Measurements from ENCODE around the gene SSTR4. TPM values are rescaled to one million over a fixed set of nuclear protein-coding genes. Genes with fewer than 3 reads are reported as not detected.
A peak's percentile ranks its signal among the peaks of the same experiment; 100 is the strongest.

Gene SSTR4, protein sequence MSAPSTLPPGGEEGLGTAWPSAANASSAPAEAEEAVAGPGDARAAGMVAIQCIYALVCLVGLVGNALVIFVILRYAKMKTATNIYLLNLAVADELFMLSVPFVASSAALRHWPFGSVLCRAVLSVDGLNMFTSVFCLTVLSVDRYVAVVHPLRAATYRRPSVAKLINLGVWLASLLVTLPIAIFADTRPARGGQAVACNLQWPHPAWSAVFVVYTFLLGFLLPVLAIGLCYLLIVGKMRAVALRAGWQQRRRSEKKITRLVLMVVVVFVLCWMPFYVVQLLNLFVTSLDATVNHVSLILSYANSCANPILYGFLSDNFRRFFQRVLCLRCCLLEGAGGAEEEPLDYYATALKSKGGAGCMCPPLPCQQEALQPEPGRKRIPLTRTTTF
- total RNA-seq (2021) (not detected in 3 replicates), Bru-seq, nascent RNA (not detected)
- long read RNA-seq, experiment 1 = 0 reads
- long read RNA-seq, experiment 2 = 0 reads
- long read RNA-seq, experiment 3 = 0 reads

DNA sequence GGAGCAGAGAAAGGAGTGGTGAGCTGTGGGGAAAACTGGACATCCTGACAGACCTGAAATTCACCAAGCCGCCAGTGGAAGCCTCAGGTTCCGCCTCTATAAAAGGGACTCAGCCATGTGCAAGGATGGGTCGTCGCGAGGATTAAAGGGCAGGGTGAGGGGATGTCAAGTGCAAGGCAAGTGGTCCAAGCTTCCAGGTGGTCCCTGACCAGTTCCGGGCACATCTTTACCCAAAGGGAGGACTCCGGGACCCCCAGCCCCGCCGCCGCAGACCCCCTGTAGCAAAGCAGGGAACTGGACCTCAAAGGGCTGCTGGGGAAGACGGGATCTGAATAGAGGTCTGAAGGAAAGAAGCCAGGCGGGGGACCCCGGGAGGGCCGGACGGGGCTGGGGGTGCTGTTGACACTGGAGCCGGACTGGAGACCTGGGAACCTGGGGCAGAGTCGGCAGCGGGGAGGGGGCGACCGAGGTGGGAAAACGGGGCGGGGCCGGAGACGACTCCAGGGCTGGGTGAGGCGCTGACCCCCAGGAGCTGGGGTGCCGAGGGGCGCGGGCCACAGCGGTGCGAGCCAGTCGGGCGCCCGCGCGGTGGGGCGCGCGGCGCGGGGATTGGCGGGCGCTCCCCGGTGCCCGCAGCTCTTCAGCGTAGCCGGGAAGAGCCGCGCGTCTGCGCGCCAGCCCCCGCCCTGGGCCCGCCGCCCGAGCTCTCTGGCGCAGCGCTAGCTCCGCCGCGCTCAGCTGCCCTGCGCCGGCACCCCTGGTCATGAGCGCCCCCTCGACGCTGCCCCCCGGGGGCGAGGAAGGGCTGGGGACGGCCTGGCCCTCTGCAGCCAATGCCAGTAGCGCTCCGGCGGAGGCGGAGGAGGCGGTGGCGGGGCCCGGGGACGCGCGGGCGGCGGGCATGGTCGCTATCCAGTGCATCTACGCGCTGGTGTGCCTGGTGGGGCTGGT lies at the start of gene SSTR4:
TSS of gene SSTR4 (plus strand) at position 592 of the 951 bp plus-strand sequence. CDS start at position 764, 172 bp downstream.
- TF ChIP-seq, protein P1, sequence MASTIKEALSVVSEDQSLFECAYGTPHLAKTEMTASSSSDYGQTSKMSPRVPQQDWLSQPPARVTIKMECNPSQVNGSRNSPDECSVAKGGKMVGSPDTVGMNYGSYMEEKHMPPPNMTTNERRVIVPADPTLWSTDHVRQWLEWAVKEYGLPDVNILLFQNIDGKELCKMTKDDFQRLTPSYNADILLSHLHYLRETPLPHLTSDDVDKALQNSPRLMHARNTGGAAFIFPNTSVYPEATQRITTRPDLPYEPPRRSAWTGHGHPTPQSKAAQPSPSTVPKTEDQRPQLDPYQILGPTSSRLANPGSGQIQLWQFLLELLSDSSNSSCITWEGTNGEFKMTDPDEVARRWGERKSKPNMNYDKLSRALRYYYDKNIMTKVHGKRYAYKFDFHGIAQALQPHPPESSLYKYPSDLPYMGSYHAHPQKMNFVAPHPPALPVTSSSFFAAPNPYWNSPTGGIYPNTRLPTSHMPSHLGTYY (CRISPR knock-in tag; IDR thresholded peaks at IDR 0.05) = no peak
- TF ChIP-seq, protein P2, sequence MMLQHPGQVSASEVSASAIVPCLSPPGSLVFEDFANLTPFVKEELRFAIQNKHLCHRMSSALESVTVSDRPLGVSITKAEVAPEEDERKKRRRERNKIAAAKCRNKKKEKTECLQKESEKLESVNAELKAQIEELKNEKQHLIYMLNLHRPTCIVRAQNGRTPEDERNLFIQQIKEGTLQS (CRISPR knock-in tag; conservative IDR thresholded peaks at IDR 0.05) = no peak
- TF ChIP-seq, protein P3, sequence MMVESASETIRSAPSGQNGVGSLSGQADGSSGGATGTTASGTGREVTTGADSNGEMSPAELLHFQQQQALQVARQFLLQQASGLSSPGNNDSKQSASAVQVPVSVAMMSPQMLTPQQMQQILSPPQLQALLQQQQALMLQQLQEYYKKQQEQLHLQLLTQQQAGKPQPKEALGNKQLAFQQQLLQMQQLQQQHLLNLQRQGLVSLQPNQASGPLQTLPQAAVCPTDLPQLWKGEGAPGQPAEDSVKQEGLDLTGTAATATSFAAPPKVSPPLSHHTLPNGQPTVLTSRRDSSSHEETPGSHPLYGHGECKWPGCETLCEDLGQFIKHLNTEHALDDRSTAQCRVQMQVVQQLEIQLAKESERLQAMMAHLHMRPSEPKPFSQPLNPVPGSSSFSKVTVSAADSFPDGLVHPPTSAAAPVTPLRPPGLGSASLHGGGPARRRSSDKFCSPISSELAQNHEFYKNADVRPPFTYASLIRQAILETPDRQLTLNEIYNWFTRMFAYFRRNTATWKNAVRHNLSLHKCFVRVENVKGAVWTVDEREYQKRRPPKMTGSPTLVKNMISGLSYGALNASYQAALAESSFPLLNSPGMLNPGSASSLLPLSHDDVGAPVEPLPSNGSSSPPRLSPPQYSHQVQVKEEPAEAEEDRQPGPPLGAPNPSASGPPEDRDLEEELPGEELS (CRISPR knock-in tag; IDR thresholded peaks at IDR 0.05) = peak; percentile 46; the same call in 1 of the 2 replicates
- TF ChIP-seq CREM (CRISPR knock-in tag; IDR thresholded peaks at IDR 0.05) (no peak), CREB1 (CRISPR knock-in tag; IDR thresholded peaks at IDR 0.05) (no peak), ETV6 (CRISPR knock-in tag; IDR thresholded peaks at IDR 0.05) (0 out of 2 replicates have a peak, but pooled peaks have one; percentile 21), ZNF396 (CRISPR knock-in tag; IDR thresholded peaks at IDR 0.05; ENCODE audit: borderline replicate concordance) (no peak)
- TF ChIP-seq, protein P4, sequence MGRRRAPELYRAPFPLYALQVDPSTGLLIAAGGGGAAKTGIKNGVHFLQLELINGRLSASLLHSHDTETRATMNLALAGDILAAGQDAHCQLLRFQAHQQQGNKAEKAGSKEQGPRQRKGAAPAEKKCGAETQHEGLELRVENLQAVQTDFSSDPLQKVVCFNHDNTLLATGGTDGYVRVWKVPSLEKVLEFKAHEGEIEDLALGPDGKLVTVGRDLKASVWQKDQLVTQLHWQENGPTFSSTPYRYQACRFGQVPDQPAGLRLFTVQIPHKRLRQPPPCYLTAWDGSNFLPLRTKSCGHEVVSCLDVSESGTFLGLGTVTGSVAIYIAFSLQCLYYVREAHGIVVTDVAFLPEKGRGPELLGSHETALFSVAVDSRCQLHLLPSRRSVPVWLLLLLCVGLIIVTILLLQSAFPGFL (CRISPR knock-in tag; IDR thresholded peaks at IDR 0.05; ENCODE audit: borderline replicate concordance) = no peak
- TF ChIP-seq, protein P5, sequence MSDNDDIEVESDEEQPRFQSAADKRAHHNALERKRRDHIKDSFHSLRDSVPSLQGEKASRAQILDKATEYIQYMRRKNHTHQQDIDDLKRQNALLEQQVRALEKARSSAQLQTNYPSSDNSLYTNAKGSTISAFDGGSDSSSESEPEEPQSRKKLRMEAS (CRISPR knock-in tag; IDR thresholded peaks at IDR 0.05) = peak; percentile 27; the same call in 1 of the 2 replicates
- ChIA-PET POLR2A (no interaction called here), CTCF (interaction anchor here (0.6 to 2.9 kb wide), 8 partner anchors 10 to 729 kb away, joined by 3 to 25 read pairs (median 4); partner anchors contain the start of gene THBD)
- Mint-ChIP-seq H3K9me3 (no peaks in the 10 kb centered on the region), H3K4me3 (peak within 1 kb of the TSS; percentile 48), H3K27me3 (ENCODE audit: low read depth) (peaks cover 75% of the 10 kb centered on the region), H3K27ac (no peak within 1 kb of the TSS), H3K36me3 (no peaks in the 10 kb centered on the region), H3K4me1 (peaks cover 7% of the 10 kb centered on the region)
- ATAC-seq = peak; percentile 84
- no peak for DNase-seq (ENCODE audit: low spot score)

DNA sequence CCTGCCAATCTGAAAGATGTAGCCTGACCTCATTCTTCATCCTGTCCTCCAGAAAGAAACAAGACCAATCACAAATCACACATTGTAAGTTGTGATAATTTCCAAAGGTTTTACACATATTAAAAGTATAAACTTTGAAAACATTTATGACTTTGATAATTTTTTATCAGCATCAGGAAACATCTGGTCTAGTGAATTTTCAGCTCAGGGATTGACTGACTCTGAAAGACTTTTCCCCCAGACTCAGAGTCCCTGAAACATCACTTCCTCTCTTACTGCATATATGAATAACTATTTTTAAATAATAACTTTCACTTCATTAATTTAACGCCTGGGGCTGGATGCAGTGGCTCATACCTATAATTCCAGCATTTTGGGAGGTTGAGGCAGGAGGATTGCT lies 48.5 kb upstream of the SSTR4 start:
- H3K27ac Mint-ChIP-seq = no peak overlapping the region
- peaks cover 6% of the 10 kb centered on the region for H3K27me3 Mint-ChIP-seq (ENCODE audit: low read depth)
- no peaks in the 10 kb centered on the region for H3K36me3 Mint-ChIP-seq
- peaks cover 19% of the 10 kb centered on the region for H3K9me3 Mint-ChIP-seq
- ChIA-PET POLR2A (no interaction called here), CTCF (interaction anchor here (1.3 kb wide), 1 partner anchor 12 kb away, joined by 4 read pairs; no protein-coding TSS in a partner anchor)
- H3K4me3 Mint-ChIP-seq = no peak overlapping the region
- DNase-seq (ENCODE audit: low spot score) (no peak), ATAC-seq (no peak)
- no peaks in the 10 kb centered on the region for H3K4me1 Mint-ChIP-seq
- TF ChIP-seq, protein P5 (CRISPR knock-in tag; IDR thresholded peaks at IDR 0.05) = no peak
- TF ChIP-seq FOXK1 (CRISPR knock-in tag; IDR thresholded peaks at IDR 0.05) (no peak), FOXP1 (CRISPR knock-in tag; IDR thresholded peaks at IDR 0.05; ENCODE audit: borderline replicate concordance) (no peak), PRRX2 (CRISPR knock-in tag; IDR thresholded peaks at IDR 0.05) (no peak), ESRRA (CRISPR knock-in tag; IDR thresholded peaks at IDR 0.05; ENCODE audit: borderline replicate concordance) (no peak)
- TF ChIP-seq, protein P6, sequence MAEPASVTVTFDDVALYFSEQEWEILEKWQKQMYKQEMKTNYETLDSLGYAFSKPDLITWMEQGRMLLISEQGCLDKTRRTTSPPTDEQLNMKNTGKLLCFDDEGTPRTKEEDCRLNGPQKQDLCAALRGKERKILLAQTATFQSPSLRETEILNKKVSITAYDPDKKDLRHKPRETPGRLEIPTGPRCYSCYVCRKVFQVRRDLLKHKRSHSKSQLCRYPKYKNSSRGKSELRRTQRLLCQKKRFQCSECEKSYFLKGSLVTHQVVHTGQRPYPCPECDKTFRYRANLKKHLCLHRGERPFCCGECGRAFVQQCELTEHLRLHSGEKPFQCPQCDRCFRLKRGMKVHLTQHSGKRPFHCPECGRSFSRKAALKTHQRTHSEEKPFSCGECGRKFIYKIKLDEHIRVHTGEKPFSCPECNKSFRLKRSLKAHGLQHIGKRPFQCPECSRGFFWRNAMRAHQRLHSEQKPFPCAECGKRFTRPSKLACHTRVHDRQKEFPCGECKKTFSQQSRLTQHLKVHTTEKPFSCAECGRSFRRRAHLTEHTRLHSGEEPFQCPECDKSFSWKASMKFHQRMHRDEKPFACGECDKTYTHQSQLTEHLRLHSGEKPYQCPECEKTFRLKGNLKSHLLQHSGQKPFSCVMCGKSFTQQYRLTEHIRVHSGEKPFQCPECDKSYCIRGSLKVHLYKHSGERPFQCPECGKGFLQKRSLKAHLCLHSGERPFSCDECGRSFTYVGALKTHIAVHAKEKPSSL (CRISPR knock-in tag; conservative IDR thresholded peaks at IDR 0.05) = no peak
- TF ChIP-seq, protein P7, sequence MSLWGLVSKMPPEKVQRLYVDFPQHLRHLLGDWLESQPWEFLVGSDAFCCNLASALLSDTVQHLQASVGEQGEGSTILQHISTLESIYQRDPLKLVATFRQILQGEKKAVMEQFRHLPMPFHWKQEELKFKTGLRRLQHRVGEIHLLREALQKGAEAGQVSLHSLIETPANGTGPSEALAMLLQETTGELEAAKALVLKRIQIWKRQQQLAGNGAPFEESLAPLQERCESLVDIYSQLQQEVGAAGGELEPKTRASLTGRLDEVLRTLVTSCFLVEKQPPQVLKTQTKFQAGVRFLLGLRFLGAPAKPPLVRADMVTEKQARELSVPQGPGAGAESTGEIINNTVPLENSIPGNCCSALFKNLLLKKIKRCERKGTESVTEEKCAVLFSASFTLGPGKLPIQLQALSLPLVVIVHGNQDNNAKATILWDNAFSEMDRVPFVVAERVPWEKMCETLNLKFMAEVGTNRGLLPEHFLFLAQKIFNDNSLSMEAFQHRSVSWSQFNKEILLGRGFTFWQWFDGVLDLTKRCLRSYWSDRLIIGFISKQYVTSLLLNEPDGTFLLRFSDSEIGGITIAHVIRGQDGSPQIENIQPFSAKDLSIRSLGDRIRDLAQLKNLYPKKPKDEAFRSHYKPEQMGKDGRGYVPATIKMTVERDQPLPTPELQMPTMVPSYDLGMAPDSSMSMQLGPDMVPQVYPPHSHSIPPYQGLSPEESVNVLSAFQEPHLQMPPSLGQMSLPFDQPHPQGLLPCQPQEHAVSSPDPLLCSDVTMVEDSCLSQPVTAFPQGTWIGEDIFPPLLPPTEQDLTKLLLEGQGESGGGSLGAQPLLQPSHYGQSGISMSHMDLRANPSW (CRISPR knock-in tag; conservative IDR thresholded peaks at IDR 0.05; ENCODE audit: low read depth) = no peak
- TF ChIP-seq, protein P8, sequence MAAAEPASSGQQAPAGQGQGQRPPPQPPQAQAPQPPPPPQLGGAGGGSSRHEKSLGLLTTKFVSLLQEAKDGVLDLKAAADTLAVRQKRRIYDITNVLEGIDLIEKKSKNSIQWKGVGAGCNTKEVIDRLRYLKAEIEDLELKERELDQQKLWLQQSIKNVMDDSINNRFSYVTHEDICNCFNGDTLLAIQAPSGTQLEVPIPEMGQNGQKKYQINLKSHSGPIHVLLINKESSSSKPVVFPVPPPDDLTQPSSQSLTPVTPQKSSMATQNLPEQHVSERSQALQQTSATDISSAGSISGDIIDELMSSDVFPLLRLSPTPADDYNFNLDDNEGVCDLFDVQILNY (CRISPR knock-in tag; IDR thresholded peaks at IDR 0.05) = no peak
- TF ChIP-seq, protein P9, sequence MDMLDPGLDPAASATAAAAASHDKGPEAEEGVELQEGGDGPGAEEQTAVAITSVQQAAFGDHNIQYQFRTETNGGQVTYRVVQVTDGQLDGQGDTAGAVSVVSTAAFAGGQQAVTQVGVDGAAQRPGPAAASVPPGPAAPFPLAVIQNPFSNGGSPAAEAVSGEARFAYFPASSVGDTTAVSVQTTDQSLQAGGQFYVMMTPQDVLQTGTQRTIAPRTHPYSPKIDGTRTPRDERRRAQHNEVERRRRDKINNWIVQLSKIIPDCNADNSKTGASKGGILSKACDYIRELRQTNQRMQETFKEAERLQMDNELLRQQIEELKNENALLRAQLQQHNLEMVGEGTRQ (CRISPR knock-in tag; IDR thresholded peaks at IDR 0.05) = no peak

All from WTC11 (cell line).